CD4-positive, alpha-beta T cell treated with Interleukin-2 at 100 ng/mL for 4 hours (primary cell): ENCODE measurements around the gene LRRC38.
"Not testable (repeated sequence)": the region's sequence is repeated elsewhere in the genome, so short reads cannot be mapped to it uniquely, and the experiment has no call there.

Source experiments
- DNase-seq: peaks from one replicate; pipeline ENCODE4 v3.0.0-alpha.2; 2020; ENCODE audit warnings: low spot score

LRRC38 gene, protein sequence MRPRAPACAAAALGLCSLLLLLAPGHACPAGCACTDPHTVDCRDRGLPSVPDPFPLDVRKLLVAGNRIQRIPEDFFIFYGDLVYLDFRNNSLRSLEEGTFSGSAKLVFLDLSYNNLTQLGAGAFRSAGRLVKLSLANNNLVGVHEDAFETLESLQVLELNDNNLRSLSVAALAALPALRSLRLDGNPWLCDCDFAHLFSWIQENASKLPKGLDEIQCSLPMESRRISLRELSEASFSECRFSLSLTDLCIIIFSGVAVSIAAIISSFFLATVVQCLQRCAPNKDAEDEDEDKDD

DNA sequence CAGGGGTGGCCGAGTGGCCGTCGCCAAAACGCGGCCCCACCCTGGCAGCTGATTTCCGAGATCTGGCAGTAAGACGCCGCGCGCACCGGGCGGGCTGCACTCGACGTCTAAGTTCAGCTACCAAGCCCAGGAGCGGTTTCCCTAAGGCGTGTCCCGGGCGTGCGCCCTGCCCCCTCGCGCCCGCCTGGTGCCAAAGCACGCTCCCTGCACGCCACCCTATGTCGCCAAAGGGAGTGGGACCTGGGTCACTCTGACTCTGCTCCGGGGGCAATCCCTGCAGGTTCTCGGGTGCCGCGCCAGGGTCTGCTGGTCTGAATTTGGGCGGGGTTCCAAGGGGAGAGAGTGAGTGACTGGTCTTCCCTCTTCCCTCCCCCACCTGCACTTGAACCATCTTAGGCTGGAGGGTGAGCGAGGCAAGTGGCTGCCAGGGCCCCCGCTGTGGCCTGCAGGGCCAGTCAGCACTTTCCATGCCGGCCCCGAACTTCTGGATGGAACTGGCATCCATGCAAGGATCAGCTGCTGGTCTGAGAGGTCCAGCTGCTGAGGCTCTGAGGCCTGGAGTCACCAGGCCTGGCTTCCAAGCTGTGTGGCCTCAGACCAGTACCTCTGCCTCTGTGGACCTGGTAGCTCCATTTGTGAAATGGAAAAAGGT lies at the start of gene LRRC38:
TSS of gene LRRC38 (minus strand) at position 109 of the 652 bp plus-strand sequence. CDS start 410 bp downstream, outside the sequence.
- DNase-seq = no peak

DNA sequence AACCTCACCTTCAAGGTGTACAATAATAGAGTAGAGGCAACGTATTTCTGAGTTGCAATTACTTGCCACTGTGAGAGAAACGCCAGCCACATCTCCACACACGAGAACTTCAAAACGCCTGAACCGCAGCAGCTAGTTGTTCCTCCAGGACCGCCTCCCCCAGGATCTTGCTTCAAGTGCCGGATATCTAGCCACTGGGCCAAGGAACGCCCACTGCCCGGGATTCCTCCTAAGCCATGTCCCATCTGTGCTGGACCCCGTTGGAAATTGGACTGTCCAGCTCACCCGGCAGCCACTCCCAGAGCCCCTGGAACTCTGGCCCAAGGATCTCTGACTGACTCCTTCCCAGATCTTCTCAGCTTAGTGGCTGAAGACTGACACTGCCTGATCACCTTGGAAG lies 49.2 kb upstream of the LRRC38 start:
- DNase-seq = not testable (repeated sequence)

GRCh38 chr1:13560541-13560940 lies 46.7 kb upstream of the LRRC38 start:
- no peak for DNase-seq

DNA sequence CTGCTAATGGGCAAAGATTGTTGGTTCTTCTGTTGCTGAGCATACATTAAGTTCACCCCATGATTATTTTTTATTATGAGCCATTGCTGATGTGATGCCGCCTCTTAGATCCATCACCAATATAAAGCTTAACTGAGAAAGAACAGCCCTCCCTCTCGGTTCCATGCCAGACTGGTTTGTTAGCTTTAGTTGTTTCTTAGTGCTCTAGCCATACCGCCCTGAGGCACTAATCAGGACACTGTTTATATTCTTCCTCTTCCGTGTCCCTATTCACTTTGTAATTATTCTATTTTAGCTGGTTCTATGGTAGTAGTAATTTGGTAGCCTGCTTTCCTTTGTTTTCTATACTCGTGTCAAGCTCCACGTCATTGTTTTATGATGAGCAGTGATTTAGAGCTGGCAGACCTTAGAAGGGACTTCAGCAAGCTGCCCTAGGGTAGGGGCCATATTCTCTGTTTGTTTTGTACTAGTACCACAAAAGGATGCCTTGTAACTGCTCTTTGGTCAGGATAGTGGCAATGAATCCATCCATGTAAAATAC lies 42.5 kb upstream of the LRRC38 start:
- DNase-seq = no peak

DNA sequence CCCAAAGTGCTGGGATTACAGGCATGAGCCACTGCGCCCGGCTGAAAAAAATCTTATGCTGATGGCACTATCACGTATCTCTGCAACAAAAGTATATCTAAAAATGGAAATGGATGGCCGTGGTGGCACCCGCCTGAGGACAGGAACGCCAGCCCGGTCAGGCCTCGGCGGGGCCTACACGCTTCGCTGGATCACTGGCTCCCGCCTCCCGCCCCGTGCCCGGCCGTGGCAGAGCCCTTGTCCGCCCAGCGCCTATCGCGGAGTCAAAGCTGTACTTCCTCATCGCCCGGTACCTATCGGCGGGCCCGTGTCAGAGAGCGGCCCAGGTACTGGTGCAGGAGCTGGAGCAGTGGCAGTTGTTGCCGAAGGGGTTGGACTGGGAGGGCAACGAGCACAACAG lies 41.0 kb upstream of the LRRC38 start:
- DNase-seq = no peak

DNA sequence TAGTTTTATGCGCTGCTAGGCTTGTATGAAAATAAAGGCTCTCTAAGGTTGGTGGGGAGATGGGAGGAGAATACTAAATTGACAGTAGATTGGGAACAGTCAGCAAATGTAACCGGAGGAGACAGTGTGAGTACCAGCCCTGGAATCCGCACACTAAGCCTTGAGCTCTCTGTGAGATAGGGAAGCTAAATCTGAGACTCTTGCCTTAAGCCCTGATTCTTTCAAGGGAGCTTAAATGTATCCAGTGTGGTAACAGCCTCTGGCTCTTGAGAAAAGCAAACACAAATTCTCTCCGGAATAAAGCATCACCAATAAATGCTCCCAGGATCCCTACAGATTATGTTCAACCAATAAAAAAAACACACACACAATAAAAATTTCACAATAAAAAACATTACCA lies 36.9 kb upstream of the LRRC38 start:
- no peak for DNase-seq

DNA sequence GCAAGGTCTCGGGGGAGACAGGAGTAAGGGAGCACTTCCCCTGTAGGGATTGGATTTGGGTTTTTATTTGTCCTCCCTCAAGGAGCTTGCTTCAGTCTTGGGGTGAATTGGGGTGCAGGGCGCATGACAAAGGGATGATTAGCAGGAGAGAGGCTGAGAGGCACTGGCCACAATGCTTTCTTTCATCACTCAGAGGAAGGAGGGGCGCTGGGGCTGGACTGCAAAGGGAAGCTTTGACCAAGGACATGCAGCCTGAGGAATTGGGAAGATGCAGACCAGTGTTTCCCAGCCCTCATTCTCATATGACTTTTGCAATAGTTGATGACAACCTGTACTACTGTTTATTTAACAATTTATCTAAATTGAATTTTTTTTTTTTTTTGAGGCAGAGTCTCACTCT lies 35.7 kb upstream of the LRRC38 start:
- DNase-seq = no peak

DNA sequence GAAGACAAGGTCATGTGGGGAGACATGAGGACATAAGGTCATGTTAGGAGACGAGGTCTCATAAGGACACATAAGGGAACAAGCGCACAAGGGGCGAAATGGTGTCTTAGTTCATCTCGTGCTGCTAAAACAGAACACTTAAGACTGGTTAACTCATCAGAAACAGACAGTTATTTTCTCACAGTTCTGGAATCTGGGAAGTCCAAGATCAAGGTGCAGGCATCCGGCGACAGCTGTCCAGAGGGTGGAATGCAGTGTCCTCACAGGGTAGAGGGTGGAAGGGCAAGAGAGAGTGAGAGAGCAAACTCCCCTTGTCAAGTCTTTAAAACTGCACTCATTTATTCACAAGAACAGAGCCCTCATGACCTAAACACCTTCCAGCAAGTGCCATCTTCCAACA lies 35.2 kb upstream of the LRRC38 start:
- DNase-seq = no peak

GRCh38 chr1:13548281-13548680 lies 34.5 kb upstream of the LRRC38 start:
- no peak for DNase-seq

GRCh38 chr1:13546791-13547190 lies 33.0 kb upstream of the LRRC38 start:
- DNase-seq = no peak

DNA sequence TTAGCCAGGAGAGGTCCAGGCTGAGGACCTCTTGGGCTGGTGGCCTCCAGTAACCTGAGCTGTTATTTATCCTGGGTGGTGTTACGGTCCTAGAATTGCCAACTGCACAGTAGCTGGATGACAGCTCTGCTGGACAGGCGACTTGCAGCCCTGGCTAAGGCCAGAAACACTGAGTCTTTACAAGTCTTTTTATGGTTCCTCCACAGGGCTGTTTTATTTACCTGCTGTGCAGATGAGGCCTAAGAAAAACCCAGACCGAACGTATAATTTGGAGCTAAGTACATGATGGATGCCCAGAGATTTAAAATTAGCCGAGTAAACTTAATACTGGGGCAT lies 30.4 kb upstream of the LRRC38 start:
- DNase-seq = no peak

- DNase-seq = no peak
These were observed 29.8 kb upstream of the LRRC38 start for GRCh38 chr1:13543451-13544220.

- no peak for DNase-seq
These were observed 27.8 kb upstream of the LRRC38 start for GRCh38 chr1:13541435-13542215.

DNA sequence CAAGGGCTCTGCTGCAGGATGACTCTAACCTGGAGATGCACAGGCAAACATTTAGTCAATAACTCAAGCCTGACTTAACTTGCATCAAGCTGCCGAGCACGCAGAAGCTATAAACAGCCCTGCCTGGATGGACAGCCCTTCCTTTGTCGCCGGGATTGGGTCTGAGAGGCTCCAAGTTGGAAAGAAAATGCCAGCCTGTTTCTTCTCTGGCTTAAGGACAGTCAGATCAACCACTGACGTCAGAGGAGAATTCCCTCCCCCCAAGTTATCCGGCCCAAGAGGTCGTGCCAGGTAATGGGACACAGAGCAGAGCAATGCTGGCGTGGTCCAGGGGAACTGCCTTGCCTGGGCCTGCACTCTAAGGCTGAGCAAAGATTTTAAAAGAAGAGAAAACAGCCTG lies 27.1 kb upstream of the LRRC38 start:
- DNase-seq = no peak

GRCh38 chr1:13539683-13540082 lies 25.9 kb upstream of the LRRC38 start:
- no peak for DNase-seq

DNA sequence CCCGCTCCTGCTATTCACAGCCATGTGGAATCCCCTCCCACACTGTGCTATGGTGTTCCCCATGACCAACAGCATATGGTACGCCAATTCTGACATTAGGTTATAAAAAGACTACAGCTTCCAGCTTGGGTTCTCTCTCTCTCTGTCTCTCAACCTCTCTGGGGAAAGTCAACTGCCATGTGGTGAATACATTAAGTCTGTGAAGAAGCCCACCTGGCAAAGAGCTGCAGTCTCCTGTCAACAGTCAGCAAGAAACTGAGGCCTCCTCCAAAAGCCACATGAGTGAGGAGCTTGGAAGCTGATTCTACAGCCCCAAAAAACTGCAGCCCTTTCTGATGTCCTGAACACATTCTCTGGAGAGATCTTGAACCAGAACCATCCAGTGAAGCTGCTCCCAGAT lies 25.0 kb upstream of the LRRC38 start:
- DNase-seq = no peak

GRCh38 chr1:13536571-13536970 lies 22.8 kb upstream of the LRRC38 start:
- DNase-seq = no peak

- DNase-seq = no peak
These were observed 21.4 kb upstream of the LRRC38 start for GRCh38 chr1:13535227-13535626.

- DNase-seq = no peak
These were observed 14.5 kb upstream of the LRRC38 start for GRCh38 chr1:13528320-13528719.

DNA sequence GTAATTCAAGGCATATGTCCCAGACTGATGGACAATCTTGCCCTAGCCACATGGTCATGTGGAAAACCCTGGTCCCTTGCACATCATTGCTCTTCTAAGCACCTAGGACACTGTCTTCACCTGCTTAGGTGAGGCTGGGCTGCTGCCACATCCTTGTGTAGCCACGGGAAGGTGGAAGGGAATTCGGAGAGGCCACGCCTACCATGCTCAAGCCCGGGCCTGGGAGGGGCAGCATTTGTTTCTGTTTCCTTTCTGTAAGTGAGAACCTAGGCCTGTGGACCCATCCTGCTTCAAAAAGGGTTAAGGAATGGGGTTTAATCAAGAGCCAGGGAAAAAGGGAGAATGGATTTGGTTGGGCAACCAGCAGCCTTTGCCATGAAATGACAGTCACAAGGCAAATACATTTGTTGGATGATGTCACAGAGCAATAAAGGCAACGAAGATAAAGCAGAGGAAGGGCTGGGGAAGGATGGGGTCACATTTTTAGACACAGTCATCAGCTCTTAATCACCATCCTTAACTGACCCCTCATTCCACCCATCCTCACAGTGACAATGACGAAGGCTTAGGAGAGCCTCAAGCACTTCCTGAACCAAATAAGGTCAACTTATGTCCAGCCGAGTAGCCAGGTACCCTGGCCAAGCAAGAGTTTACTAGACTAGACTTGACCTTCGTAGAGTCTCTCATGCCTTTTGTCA lies 10.1 kb upstream of the LRRC38 start:
- DNase-seq = no peak

GRCh38 chr1:13520985-13521384 lies 7.2 kb upstream of the LRRC38 start:
- no peak for DNase-seq
